ENCODE measurements around the gene BANK1.

DNA sequence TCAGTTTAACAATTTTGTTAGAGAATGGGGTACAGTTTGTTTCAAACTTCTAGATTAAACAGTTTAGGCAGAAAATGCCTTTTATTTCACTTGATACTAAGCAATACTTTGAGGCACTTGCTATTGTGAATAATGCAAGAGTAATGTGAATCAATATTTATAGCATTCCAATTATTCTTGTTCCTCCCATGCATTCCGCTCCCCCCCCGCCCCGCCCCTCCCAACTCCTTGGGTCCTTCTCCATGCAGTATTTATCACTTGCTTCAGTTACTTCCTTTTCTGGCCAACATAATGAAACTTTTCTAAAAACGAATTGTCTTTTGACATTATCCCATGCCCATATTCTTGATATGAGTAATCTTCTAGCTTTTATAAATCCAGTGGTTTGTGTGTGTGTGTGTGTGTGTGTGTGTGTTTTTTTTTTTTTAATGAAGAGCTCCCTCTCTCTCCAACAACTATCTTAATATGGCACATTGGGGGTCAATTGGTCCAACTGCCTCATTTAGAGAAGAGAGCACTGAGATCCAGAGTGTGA is 1.6 kb downstream of the BANK1 start:
- no peak for TF ChIP-seq POLR2A (IDR thresholded peaks at IDR 0.05)
- TF ChIP-seq CTCF (IDR thresholded peaks at IDR 0.05) = no peak
